Suprapubic skin (tissue), 3 donors: Measurements from ENCODE around the gene SND1.

ENCODE experiments used
- POLR2A ChIP-seq, 2 donors: fragments of 450-650 bp; IDR thresholded peaks; one replicate each; pipeline ENCODE4 v1.6.1; 2017; ENCODE audit warnings: antibody characterized with exemption in 2 of 2, mild to moderate bottlenecking in 2 of 2, moderate library complexity in 2 of 2
- TF ChIP-seq, protein P1 (sequence below), 2 donors: fragments of 200-600 bp in 1 of 2; fragments of 450-650 bp in 1 of 2; sonication (generic) in 1 of 2; IDR thresholded peaks; one replicate each; pipeline ENCODE4 v1.5.1; 2016 to 2019; ENCODE audit warnings: antibody characterized with exemption in 2 of 2, mild to moderate bottlenecking in 1 of 2, moderate library complexity in 1 of 2

DNA sequence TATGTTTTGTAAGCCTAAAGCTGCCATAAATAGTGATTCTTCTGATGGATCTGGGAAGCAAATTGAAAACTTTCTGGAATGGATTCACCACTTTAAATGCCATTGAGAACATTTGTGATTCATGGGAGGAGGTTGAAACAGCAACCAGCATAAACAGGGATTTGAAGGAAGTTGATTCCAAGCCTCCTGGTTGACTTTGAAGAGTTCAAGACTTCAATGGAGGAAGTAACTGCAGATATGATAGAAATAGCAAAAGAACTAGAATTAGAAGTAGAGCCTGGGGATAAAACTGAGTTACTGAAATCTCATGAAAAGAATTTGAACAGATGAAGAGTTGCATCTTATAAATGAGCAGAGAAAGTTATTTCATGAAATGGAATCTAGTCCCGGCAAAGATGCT lies 280.1 kb downstream of the SND1 start:
- no peak for TF ChIP-seq POLR2A (IDR thresholded peaks at IDR 0.05)
- TF ChIP-seq, protein P1, sequence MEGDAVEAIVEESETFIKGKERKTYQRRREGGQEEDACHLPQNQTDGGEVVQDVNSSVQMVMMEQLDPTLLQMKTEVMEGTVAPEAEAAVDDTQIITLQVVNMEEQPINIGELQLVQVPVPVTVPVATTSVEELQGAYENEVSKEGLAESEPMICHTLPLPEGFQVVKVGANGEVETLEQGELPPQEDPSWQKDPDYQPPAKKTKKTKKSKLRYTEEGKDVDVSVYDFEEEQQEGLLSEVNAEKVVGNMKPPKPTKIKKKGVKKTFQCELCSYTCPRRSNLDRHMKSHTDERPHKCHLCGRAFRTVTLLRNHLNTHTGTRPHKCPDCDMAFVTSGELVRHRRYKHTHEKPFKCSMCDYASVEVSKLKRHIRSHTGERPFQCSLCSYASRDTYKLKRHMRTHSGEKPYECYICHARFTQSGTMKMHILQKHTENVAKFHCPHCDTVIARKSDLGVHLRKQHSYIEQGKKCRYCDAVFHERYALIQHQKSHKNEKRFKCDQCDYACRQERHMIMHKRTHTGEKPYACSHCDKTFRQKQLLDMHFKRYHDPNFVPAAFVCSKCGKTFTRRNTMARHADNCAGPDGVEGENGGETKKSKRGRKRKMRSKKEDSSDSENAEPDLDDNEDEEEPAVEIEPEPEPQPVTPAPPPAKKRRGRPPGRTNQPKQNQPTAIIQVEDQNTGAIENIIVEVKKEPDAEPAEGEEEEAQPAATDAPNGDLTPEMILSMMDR (IDR thresholded peaks at IDR 0.05) = no peak
